Activated CD4-positive, alpha-beta memory T cell treated with anti-CD3 and anti-CD28 coated beads, Interleukin-2, amount 10 ng/mL, durations not matched to agents 7 days and 5 days (primary cell): ENCODE measurements around the gene KNTC1. TPM values are rescaled to one million over a fixed set of nuclear protein-coding genes. Genes with fewer than 3 reads are reported as not detected.
A peak's percentile ranks its signal among the peaks of the same experiment; 100 is the strongest.
"Not testable (repeated sequence)": the region's sequence is repeated elsewhere in the genome, so short reads cannot be mapped to it uniquely, and the experiment has no call there.

Experiments
- CTCF ChIA-PET: fragments of 350-600 bp; sonication (Branson Sonifier 250); formaldehyde crosslinking; loops from one replicate; lab custom pipeline; 2021; ENCODE audit warnings: antibody characterized with exemption, inconsistent platforms; lab: Charles Lee
- POLR2A ChIA-PET: fragments of 350-600 bp; sonication (Branson Sonifier 250); formaldehyde crosslinking; loops from one replicate; lab custom pipeline; 2021; ENCODE audit warnings: antibody characterized with exemption; lab: Charles Lee
- DNase-seq: peaks from one replicate; pipeline ENCODE4 v3.0.0-alpha.2; 2020
- H3K27ac Mint-ChIP-seq: one replicate; pipeline ENCODE4 v1.8.0; 2021; ENCODE audit warnings: mild to moderate bottlenecking, mixed read lengths
- H3K27me3 Mint-ChIP-seq: one replicate; pipeline ENCODE4 v1.8.0; 2021; ENCODE audit warnings: mixed read lengths
- H3K36me3 Mint-ChIP-seq: one replicate; pipeline ENCODE4 v1.8.0; 2021; ENCODE audit warnings: low read depth, mixed read lengths
- H3K4me1 Mint-ChIP-seq: one replicate; pipeline ENCODE4 v1.8.0; 2021; ENCODE audit warnings: mixed read lengths
- H3K4me3 Mint-ChIP-seq: one replicate; pipeline ENCODE4 v1.8.0; 2021; ENCODE audit warnings: mild to moderate bottlenecking, mixed read lengths
- H3K9me3 Mint-ChIP-seq: one replicate; pipeline ENCODE4 v1.8.0; 2021; ENCODE audit warnings: mixed read lengths
- total RNA-seq, 2 experiments: library from RNA; stranded (reverse); gene quantifications; one replicate each; pipeline ENCODE4 v1.2.3, GENCODE V29; 2021

KNTC1 gene
- total RNA-seq, 2 experiments from 2014 or later = 101 to 103 TPM

GRCh38 chr12:122614839-122615238 lies 87.8 kb downstream of the KNTC1 start:
- H3K27me3 Mint-ChIP-seq = no peaks in the 10 kb centered on the region
- H3K4me1 Mint-ChIP-seq = no peaks in the 10 kb centered on the region
- POLR2A ChIA-PET = interaction anchor here (0.6 kb wide), 1 partner anchor 348 kb away, joined by 3 read pairs; no protein-coding TSS in a partner anchor
- CTCF ChIA-PET = interaction anchor here (0.5 kb wide), 1 partner anchor 593 kb away, joined by 3 read pairs; the partner anchor contains the start of gene BCL7A
- no peaks in the 10 kb centered on the region for H3K9me3 Mint-ChIP-seq
- DNase-seq = no peak
- H3K27ac Mint-ChIP-seq = no peak overlapping the region
- peaks cover 62% of the 10 kb centered on the region for H3K36me3 Mint-ChIP-seq
- H3K4me3 Mint-ChIP-seq = no peak overlapping the region

- no peak for DNase-seq
- Mint-ChIP-seq H3K36me3 (peaks cover 61% of the 10 kb centered on the region), H3K27me3 (no peaks in the 10 kb centered on the region), H3K27ac (no peak overlapping the region), H3K4me3 (no peak overlapping the region), H3K4me1 (no peaks in the 10 kb centered on the region), H3K9me3 (no peaks in the 10 kb centered on the region)
- CTCF ChIA-PET = no interaction called here
- POLR2A ChIA-PET = no interaction called here
Measured at GRCh38 chr12:122615780-122616179, 88.7 kb downstream of the KNTC1 start.

GRCh38 chr12:122635471-122635870 lies 108.4 kb downstream of the KNTC1 start:
- Mint-ChIP-seq H3K27ac (no peak overlapping the region), H3K9me3 (no peaks in the 10 kb centered on the region), H3K4me1 (peaks cover 2% of the 10 kb centered on the region), H3K36me3 (peaks cover 13% of the 10 kb centered on the region), H3K27me3 (no peaks in the 10 kb centered on the region), H3K4me3 (no peak overlapping the region)
- CTCF ChIA-PET = no interaction called here
- POLR2A ChIA-PET = no interaction called here
- DNase-seq = no peak

- Mint-ChIP-seq H3K9me3 (no peaks in the 10 kb centered on the region), H3K4me3 (no peak overlapping the region), H3K36me3 (peaks cover 5% of the 10 kb centered on the region), H3K4me1 (peaks cover 18% of the 10 kb centered on the region), H3K27me3 (no peaks in the 10 kb centered on the region), H3K27ac (no peak overlapping the region)
- no peak for DNase-seq
- ChIA-PET CTCF (no interaction called here), POLR2A (no interaction called here)
Measured at GRCh38 chr12:122643207-122643805, 116.3 kb downstream of the KNTC1 start.

- Mint-ChIP-seq H3K4me1 (peaks cover 18% of the 10 kb centered on the region), H3K4me3 (peak overlapping the region; percentile 14), H3K27me3 (no peaks in the 10 kb centered on the region), H3K27ac (peak overlapping the region; percentile 16), H3K9me3 (no peaks in the 10 kb centered on the region), H3K36me3 (peaks cover 5% of the 10 kb centered on the region)
- ChIA-PET POLR2A (interaction anchor here (1.0 to 1.2 kb wide), 2 partner anchors 10 to 402 kb away, joined by 3 read pairs; no protein-coding TSS in a partner anchor), CTCF (interaction anchor here (1.1 kb wide), 1 partner anchor 145 kb away, joined by 3 read pairs; no protein-coding TSS in a partner anchor)
- DNase-seq = peak; percentile 54
Measured at GRCh38 chr12:122646517-122647217, 119.6 kb downstream of the KNTC1 start.

- DNase-seq = no peak
- POLR2A ChIA-PET = no interaction called here
- Mint-ChIP-seq H3K9me3 (no peaks in the 10 kb centered on the region), H3K27me3 (no peaks in the 10 kb centered on the region), H3K4me1 (peaks cover 10% of the 10 kb centered on the region), H3K36me3 (no peaks in the 10 kb centered on the region), H3K4me3 (no peak overlapping the region), H3K27ac (no peak overlapping the region)
- CTCF ChIA-PET = no interaction called here
Measured at GRCh38 chr12:122651520-122652224, 124.6 kb downstream of the KNTC1 start.

GRCh38 chr12:122653291-122653690 lies 126.2 kb downstream of the KNTC1 start:
- H3K4me1 Mint-ChIP-seq, H3K27me3 Mint-ChIP-seq, DNase-seq: not testable (repeated sequence)

GRCh38 chr12:122656298-122656697 lies 129.2 kb downstream of the KNTC1 start:
- POLR2A ChIA-PET = no interaction called here
- Mint-ChIP-seq H3K27ac (no peak overlapping the region), H3K36me3 (no peaks in the 10 kb centered on the region), H3K4me1 (no peaks in the 10 kb centered on the region), H3K4me3 (no peak overlapping the region), H3K9me3 (no peaks in the 10 kb centered on the region), H3K27me3 (no peaks in the 10 kb centered on the region)
- CTCF ChIA-PET = interaction anchor here (1.2 kb wide), 1 partner anchor 97 kb away, joined by 3 read pairs; no protein-coding TSS in a partner anchor
- DNase-seq = no peak

More at GRCh38 chr12:122653291-122653690, 126.2 kb downstream of the KNTC1 start:
- H3K36me3 Mint-ChIP-seq, H3K9me3 Mint-ChIP-seq, H3K27ac Mint-ChIP-seq, POLR2A ChIA-PET, H3K4me3 Mint-ChIP-seq, CTCF ChIA-PET: not testable (repeated sequence)

GRCh38 chr12:122659579-122659978 lies 132.5 kb downstream of the KNTC1 start:
- no peak overlapping the region for H3K4me3 Mint-ChIP-seq
- ChIA-PET POLR2A (no interaction called here), CTCF (no interaction called here)
- no peaks in the 10 kb centered on the region for H3K4me1 Mint-ChIP-seq
- no peak for DNase-seq
- no peak overlapping the region for H3K27ac Mint-ChIP-seq
- no peaks in the 10 kb centered on the region for H3K36me3 Mint-ChIP-seq
- no peaks in the 10 kb centered on the region for H3K27me3 Mint-ChIP-seq
- H3K9me3 Mint-ChIP-seq = no peaks in the 10 kb centered on the region

GRCh38 chr12:122661246-122661645 lies 134.2 kb downstream of the KNTC1 start:
- ChIA-PET CTCF (no interaction called here), POLR2A (no interaction called here)
- Mint-ChIP-seq H3K4me3 (no peak overlapping the region), H3K4me1 (peaks cover 2% of the 10 kb centered on the region), H3K27ac (no peak overlapping the region), H3K9me3 (no peaks in the 10 kb centered on the region), H3K27me3 (no peaks in the 10 kb centered on the region), H3K36me3 (no peaks in the 10 kb centered on the region)
- no peak for DNase-seq

GRCh38 chr12:122661938-122662337 lies 134.9 kb downstream of the KNTC1 start:
- DNase-seq = no peak
- H3K27me3 Mint-ChIP-seq = no peaks in the 10 kb centered on the region
- ChIA-PET POLR2A (no interaction called here), CTCF (interaction anchor here (0.7 kb wide), 1 partner anchor 305 kb away, joined by 4 read pairs; no protein-coding TSS in a partner anchor)
- no peaks in the 10 kb centered on the region for H3K9me3 Mint-ChIP-seq
- H3K4me1 Mint-ChIP-seq = peaks cover 2% of the 10 kb centered on the region
- no peaks in the 10 kb centered on the region for H3K36me3 Mint-ChIP-seq
- H3K4me3 Mint-ChIP-seq = no peak overlapping the region
- H3K27ac Mint-ChIP-seq = no peak overlapping the region

GRCh38 chr12:122665349-122665748 lies 138.3 kb downstream of the KNTC1 start:
- Mint-ChIP-seq H3K36me3 (no peaks in the 10 kb centered on the region), H3K27me3 (no peaks in the 10 kb centered on the region), H3K27ac (no peak overlapping the region), H3K4me1 (peaks cover 2% of the 10 kb centered on the region), H3K4me3 (no peak overlapping the region), H3K9me3 (no peaks in the 10 kb centered on the region)
- ChIA-PET CTCF (no interaction called here), POLR2A (no interaction called here)
- no peak for DNase-seq

GRCh38 chr12:122665759-122666158 lies 138.7 kb downstream of the KNTC1 start:
- DNase-seq = no peak
- H3K27ac Mint-ChIP-seq = no peak overlapping the region
- H3K4me1 Mint-ChIP-seq = peaks cover 2% of the 10 kb centered on the region
- H3K9me3 Mint-ChIP-seq = no peaks in the 10 kb centered on the region
- POLR2A ChIA-PET = no interaction called here
- no peaks in the 10 kb centered on the region for H3K27me3 Mint-ChIP-seq
- H3K36me3 Mint-ChIP-seq = no peaks in the 10 kb centered on the region
- no peak overlapping the region for H3K4me3 Mint-ChIP-seq
- CTCF ChIA-PET = no interaction called here
